ENCODE data around the gene IFI6. TPM values are rescaled to one million over a fixed set of nuclear protein-coding genes. Genes with fewer than 3 reads are reported as not detected.

The IFI6 gene
- total RNA-seq, 1 experiment from 2014 or later, result 44.5 TPM

- H3K36me3 ChIP-seq (ENCODE audit: control insufficient read depth, insufficient read depth, low read length), result no peaks in the 10 kb centered on the region
- Mint-ChIP-seq H3K9me3 (ENCODE audit: unreplicated experiment) (no peaks in the 10 kb centered on the region), H3K27ac (ENCODE audit: unreplicated experiment) (no peak overlapping the region), H3K27me3 (ENCODE audit: insufficient read depth, unreplicated experiment) (no peaks in the 10 kb centered on the region), H3K4me3 (ENCODE audit: unreplicated experiment) (no peak overlapping the region), H3K4me1 (ENCODE audit: low read depth, unreplicated experiment) (no peaks in the 10 kb centered on the region), H3K36me3 (ENCODE audit: insufficient read depth, unreplicated experiment) (no peaks in the 10 kb centered on the region)
- CTCF ChIA-PET, result no interaction called here
- no peaks in the 10 kb centered on the region for H3K9me3 ChIP-seq
- TF ChIP-seq, protein P1, sequence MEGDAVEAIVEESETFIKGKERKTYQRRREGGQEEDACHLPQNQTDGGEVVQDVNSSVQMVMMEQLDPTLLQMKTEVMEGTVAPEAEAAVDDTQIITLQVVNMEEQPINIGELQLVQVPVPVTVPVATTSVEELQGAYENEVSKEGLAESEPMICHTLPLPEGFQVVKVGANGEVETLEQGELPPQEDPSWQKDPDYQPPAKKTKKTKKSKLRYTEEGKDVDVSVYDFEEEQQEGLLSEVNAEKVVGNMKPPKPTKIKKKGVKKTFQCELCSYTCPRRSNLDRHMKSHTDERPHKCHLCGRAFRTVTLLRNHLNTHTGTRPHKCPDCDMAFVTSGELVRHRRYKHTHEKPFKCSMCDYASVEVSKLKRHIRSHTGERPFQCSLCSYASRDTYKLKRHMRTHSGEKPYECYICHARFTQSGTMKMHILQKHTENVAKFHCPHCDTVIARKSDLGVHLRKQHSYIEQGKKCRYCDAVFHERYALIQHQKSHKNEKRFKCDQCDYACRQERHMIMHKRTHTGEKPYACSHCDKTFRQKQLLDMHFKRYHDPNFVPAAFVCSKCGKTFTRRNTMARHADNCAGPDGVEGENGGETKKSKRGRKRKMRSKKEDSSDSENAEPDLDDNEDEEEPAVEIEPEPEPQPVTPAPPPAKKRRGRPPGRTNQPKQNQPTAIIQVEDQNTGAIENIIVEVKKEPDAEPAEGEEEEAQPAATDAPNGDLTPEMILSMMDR (IDR thresholded peaks at IDR 0.05; ENCODE audit: insufficient read depth in 1 of 2, low read depth in 1 of 2, low read length in 1 of 2, severe bottlenecking in 1 of 2, unreplicated experiment in 1 of 2), result no peak
- DNase-seq, result no peak
- H3K4me1 ChIP-seq, result no peaks in the 10 kb centered on the region
- intact Hi-C loops (cut with micrococcal nuclease; ENCODE audit: unreplicated experiment), result no loop called here
- no peak overlapping the region for H3K4me3 ChIP-seq (ENCODE audit: low read depth, low read length)
- POLR2A ChIA-PET, result interaction anchor here (0.6 kb wide), 1 partner anchor 203 kb away, joined by 4 read pairs; no protein-coding TSS in a partner anchor
- BruUV-seq (replicated peaks), result no TSS peak
- no peaks in the 10 kb centered on the region for H3K27me3 ChIP-seq (replicated peaks; ENCODE audit: control insufficient read depth, insufficient read depth, low read length)
Measured at GRCh38 chr1:27633298-27633610, 38.7 kb downstream of the IFI6 start.

DNA sequence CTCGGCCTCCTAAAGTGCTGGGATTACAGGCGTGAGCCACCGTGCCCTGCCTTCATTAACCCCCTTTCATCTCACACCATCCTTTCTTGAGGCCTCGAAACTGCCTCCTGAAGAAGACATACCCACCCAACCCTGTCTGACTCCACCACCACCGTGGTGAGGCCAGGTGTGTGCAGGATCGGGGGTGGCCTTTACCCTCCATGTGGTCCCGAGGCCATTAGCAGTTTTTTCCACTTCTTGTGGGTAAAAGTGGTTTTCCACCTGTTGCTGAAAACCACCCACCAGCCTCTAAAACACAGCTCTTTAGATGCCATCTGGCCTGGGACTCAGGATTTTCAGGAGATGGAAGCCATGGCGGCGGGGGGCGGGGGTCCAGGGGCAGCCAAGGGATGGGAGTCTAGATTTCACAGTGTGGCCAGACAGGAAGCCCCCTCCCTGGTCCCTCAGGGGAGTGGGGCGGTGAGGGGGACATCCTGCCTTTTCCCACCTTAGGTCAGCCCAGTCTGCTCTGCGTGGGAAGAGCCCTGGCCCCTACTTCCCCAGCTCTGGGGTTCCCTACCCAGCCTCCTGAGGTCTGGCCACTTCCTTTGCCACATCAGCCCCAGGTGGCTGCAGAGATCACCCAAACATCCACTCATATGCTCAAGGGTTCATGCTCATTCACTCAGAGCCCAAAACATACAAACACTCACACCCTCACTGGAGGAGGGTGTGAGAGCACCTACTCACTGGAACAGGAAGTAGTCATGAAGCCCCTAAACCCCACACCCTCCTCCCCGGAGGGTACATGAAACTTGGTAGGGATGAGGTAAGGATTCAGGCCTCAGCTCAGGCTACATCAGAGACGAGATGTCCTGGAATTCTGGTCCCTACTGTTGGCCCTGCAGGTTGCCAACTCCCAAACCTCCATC, 39.4 kb downstream of the IFI6 start:
- TF ChIP-seq, protein P1 (IDR thresholded peaks at IDR 0.05; ENCODE audit: insufficient read depth in 1 of 2, low read depth in 1 of 2, low read length in 1 of 2, severe bottlenecking in 1 of 2, unreplicated experiment in 1 of 2), result no peak
- BruUV-seq (replicated peaks), result no TSS peak
- Mint-ChIP-seq H3K4me1 (ENCODE audit: low read depth, unreplicated experiment) (no peaks in the 10 kb centered on the region), H3K36me3 (ENCODE audit: insufficient read depth, unreplicated experiment) (no peaks in the 10 kb centered on the region), H3K27me3 (ENCODE audit: insufficient read depth, unreplicated experiment) (no peaks in the 10 kb centered on the region), H3K9me3 (ENCODE audit: unreplicated experiment) (no peaks in the 10 kb centered on the region), H3K27ac (ENCODE audit: unreplicated experiment) (no peak overlapping the region), H3K4me3 (ENCODE audit: unreplicated experiment) (no peak overlapping the region)
- intact Hi-C loops (cut with micrococcal nuclease; ENCODE audit: unreplicated experiment), result no loop called here
- H3K9me3 ChIP-seq, result no peaks in the 10 kb centered on the region
- ChIA-PET POLR2A (no interaction called here), CTCF (interaction anchor here (0.6 to 0.7 kb wide), 2 partner anchors 23 to 288 kb away, joined by 3 read pairs; no protein-coding TSS in a partner anchor)
- no peaks in the 10 kb centered on the region for H3K27me3 ChIP-seq (replicated peaks; ENCODE audit: control insufficient read depth, insufficient read depth, low read length)
- no peaks in the 10 kb centered on the region for H3K36me3 ChIP-seq (ENCODE audit: control insufficient read depth, insufficient read depth, low read length)
- no peak overlapping the region for H3K4me3 ChIP-seq (ENCODE audit: low read depth, low read length)
- no peak for DNase-seq
- no peaks in the 10 kb centered on the region for H3K4me1 ChIP-seq

- H3K4me1 Mint-ChIP-seq (ENCODE audit: low read depth, unreplicated experiment), result no peaks in the 10 kb centered on the region
- Histone ChIP-seq H3K4me1 (no peaks in the 10 kb centered on the region), H3K9me3 (no peaks in the 10 kb centered on the region), H3K27me3 (replicated peaks; ENCODE audit: control insufficient read depth, insufficient read depth, low read length) (no peaks in the 10 kb centered on the region), H3K36me3 (ENCODE audit: control insufficient read depth, insufficient read depth, low read length) (no peaks in the 10 kb centered on the region), H3K4me3 (ENCODE audit: low read depth, low read length) (no peak overlapping the region)
- intact Hi-C loops (cut with micrococcal nuclease; ENCODE audit: unreplicated experiment), result no loop called here
- no peaks in the 10 kb centered on the region for H3K9me3 Mint-ChIP-seq (ENCODE audit: unreplicated experiment)
- no peak overlapping the region for H3K27ac Mint-ChIP-seq (ENCODE audit: unreplicated experiment)
- BruUV-seq (replicated peaks), result no TSS peak
- POLR2A ChIA-PET, result no interaction called here
- CTCF ChIA-PET, result no interaction called here
- TF ChIP-seq, protein P1 (IDR thresholded peaks at IDR 0.05; ENCODE audit: insufficient read depth in 1 of 2, low read depth in 1 of 2, low read length in 1 of 2, severe bottlenecking in 1 of 2, unreplicated experiment in 1 of 2), result no peak
- no peaks in the 10 kb centered on the region for H3K36me3 Mint-ChIP-seq (ENCODE audit: insufficient read depth, unreplicated experiment)
- no peak overlapping the region for H3K4me3 Mint-ChIP-seq (ENCODE audit: unreplicated experiment)
- no peak for DNase-seq
- no peaks in the 10 kb centered on the region for H3K27me3 Mint-ChIP-seq (ENCODE audit: insufficient read depth, unreplicated experiment)
Measured at GRCh38 chr1:27630859-27631491, 41.0 kb downstream of the IFI6 start.
